NCI-H2029 treated with DMSO at 0.1 percent for 48 hours (cell line): ENCODE results near the gene PTPRN2.
"Not testable (repeated sequence)": the region's sequence is repeated elsewhere in the genome, so short reads cannot be mapped to it uniquely, and the experiment has no call there.

Experiments used
- DNase-seq: peaks from one replicate; lab custom pipeline; 2025; lab: John Stamatoyannopoulos, UW

PTPRN2 gene

DNA sequence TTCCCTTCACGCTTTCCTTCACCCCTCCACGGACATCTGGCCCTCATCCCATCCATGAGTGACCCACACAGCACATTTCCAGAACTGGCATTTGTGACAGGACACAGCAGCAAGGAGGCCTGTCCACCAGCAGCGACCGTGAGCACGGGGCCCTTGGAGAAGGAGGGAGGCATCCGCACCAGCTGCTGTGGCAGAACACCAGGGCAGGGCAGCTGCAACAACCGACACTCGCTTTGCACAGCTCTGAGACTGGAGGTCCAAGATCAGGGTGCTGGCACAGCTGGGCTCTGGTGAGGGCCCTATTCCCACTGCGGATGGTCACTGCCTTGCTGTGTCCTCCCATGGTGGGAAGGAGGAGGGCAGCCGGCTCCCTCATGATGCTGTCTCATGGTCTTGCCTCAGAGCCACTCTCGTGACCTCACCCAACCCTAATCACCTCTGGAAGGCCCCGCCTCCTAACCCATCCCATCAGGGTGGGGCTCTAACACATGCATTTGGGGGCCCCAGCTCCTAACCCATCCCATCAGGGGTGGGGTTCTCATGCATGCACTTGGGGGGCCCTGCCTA lies 36.7 kb downstream of the PTPRN2 start:
- no peak for DNase-seq

DNA sequence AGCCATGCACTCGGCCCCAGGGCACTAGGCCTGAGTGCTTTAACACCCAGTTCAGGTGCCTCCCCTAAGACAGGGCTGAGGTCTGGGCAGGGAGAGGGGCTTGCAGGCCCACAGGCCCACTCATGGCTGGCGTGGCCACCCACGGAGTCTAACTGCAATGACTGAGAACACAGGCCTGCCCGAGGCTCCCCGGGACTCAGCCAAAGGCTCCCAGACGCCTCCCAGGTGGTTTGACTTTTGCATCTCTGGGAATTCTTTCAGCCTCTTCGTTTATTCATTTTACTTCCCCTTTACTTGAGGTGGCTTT lies 37.3 kb downstream of the PTPRN2 start:
- DNase-seq = no peak

DNA sequence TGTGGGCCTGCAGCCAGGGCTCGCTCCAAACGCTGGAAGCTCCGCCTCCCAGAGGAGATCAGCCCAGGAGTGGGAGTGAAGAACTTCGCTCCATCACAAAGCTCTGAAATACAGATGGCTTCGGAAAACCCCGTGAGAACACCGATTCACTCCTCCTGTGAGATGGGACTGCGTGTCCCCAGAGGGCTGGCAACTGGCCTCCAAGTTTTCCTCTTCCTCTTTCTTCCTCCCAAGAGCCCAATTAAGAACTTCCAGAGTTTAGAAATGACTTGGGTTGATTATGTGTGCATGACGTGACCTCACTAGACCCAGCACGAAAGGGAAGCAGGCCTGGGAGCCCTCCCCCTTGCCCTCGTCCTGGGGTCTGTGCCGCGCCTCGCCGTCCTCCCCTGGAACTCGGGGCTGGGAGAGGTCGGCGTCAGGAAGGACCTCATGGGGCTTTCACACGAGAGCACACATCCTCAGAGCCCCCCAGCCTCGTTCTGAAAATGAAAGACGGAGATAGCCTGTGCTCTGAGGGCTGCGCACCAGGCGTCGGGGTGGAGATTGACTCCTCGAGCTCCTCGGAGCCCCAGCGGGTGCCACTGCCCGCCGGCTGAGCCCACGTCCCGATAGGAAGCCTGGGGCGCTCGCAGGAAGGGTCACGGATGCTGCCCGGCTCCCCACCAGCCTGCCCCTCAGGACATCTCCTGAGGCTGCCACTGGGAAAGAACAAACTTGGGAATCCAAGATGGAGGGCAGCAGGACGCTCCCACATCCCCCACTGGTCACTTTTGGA lies 37.8 kb downstream of the PTPRN2 start:
- peak; percentile 39 for DNase-seq

DNA sequence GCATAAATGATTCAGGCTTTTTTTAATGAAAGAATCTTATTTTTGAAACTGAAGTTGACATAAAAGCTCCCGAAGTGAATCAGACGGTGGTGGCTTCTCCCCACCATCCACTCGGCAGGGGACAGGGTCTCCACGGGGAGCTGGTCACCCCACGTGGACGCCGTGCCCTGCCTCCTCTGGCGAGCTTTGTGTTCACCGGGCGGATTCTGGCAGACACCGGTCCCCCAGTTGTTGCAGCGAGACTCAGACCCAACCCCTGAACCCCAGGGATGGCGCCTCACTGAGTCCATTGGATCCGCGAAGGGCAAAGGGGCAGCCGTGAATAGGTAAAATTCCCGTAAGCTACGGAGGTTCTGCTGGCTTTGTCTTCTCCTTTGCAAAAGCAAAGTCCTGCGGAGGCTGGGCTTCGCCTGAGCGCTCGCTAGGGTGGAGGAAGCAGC lies 38.4 kb downstream of the PTPRN2 start:
- DNase-seq = no peak

DNA sequence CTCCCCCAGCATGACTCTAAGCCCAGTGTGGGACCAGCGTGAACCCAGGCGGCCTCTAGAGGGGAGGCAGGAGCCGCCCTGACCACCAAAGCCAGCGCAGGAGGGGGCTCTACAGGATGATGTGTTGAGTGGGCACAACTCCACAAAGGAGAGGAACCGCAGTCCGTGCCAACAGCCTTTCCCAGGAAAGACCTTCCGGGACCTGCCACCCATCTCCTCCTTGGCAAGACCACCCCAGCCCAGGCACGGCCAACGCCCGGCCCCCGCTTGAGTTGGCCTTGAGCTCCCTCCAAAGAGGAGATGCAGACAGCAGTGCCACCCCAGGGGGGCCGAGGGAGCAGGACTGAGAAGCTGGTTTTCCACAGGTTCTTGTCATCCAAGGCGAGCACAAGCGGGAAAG lies 38.9 kb downstream of the PTPRN2 start:
- DNase-seq = no peak

DNA sequence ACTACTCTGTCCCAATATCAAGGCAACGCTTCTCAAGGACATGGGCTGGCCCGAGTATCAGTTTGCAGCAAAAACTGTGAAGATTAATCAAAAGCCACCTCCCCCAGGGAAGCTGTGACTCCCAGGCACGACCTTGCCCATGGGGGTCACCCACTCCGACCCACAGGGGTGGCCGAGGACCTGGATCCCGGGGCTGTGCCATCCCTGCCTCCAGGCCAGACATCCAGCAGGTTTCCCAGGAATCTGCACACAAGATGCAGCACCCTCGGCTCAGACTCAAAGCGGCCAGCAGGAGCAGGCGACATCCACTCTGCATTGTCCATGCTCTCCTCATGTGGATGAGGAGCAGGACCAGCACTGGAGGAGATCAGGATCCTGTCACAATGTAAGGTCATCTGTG lies 39.8 kb downstream of the PTPRN2 start:
- no peak for DNase-seq

DNA sequence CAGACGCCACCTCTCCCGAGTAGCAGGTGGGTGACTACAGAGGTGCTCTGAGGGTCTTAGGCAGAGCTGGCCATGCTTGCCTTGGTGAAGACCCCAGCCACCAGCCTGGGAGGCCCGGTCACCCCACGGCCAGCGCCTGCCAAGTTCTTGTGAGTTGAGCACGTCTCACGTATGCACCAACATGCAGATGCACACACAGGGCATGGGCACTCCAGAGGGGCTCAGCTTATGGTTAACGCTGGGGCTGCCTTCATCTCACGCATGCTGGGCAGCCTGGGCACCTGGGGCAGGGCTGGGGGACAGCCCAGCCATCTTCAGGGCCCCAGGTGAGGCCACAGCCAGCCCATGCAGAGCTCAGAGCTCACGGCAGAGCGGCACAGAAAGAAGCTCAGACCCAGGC lies 41.0 kb downstream of the PTPRN2 start:
- no peak for DNase-seq

DNA sequence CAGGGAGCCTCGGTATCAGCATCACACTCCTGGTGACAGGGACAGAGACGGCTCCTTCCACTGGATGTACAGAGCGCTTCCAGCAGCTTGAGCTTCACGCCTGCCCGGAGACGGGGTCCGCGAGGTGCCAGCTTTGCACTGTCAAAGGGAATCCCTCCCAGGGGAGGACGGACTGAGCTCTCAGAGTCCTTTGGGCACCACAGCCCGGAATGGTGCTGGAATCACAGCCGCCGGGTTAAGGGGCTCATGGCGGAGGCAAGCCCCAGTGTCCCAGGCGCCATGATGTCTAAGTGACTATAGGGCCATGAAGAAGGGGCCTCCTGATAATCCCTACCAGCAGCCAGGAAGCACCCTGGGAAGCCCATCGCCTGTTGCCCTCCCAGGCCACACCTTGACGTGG lies 41.4 kb downstream of the PTPRN2 start:
- no peak for DNase-seq

DNA sequence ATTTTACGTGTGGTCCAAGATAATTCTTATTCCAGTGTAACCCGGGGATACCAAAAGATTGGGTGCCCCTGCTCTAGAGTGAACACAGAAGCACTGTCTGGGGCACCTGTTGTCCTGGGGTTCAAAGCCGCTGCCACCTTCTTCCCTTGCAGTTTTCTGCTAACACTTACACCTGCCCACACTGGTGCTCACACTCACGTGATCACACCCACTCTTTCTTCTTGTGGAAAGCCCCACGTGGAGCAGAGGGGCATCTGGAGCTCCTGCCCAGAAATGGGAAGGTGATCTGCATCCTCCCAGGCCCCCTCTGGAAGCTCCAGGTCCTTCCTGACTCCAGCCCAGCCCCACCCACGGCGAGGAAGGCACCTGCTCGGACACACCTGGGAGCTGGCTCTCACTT lies 42.9 kb downstream of the PTPRN2 start:
- DNase-seq = no peak

DNA sequence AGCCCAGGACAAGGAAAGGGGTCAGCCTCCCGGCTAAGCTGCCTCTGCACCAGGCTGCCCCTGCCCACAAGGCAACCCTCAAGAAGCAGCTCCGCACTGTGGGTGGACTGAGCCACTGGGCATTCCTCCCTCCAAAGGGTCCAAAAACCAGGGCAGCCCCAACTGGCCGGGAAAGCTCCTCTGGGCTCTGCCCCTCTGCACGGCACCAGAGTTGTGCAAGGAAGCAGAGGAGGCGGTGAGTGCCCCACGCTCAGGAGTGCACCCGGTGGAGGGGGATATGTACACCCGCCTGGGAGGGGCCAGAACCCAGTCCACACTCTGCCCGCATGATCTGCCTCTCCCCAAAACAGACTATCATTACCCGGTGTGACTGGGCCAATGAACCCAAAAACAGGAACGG lies 43.8 kb downstream of the PTPRN2 start:
- DNase-seq = no peak

DNA sequence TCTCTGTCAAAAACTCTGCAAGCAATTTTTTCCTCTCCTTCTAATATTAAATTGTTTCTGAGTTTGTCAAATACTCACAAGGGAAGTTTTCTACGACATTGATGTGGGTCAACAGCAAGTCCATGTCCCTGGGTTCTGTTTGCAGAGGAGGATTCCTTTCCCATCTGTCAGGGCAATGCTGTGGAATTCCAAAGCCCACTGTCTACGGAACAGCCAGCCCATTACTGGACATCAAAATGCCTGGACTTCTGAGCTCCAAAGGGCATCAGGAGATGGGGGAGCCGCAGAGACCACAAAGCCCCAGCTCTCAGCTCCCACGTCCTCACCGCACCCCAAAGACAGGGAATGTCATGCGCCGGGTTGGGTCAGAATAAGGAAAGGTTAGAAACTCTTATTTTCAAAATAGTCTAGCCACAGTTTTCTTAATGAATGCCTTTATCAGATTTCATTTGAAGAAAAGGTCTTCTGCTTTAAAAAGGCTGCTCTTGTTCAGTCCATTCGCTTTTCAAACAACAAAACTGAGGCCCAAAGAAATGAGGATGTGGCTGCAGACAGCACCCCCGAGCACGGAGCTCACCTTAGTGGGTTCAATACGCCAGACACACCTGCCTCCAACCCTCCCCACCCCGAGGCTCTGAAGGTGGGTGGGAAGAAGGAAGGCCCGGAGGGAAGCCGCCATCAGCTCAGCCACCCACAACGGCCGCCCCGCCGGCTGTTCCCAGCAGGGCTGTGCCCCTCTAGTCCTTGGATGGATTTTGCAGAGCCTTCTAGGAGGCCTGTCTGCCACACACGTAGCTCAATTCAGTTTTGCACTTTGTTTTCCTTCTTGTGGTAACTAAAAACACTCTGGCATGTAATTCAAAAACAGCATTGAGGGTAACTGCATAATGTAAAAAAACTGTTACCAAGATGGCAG lies 44.7 kb downstream of the PTPRN2 start:
- no peak for DNase-seq

DNA sequence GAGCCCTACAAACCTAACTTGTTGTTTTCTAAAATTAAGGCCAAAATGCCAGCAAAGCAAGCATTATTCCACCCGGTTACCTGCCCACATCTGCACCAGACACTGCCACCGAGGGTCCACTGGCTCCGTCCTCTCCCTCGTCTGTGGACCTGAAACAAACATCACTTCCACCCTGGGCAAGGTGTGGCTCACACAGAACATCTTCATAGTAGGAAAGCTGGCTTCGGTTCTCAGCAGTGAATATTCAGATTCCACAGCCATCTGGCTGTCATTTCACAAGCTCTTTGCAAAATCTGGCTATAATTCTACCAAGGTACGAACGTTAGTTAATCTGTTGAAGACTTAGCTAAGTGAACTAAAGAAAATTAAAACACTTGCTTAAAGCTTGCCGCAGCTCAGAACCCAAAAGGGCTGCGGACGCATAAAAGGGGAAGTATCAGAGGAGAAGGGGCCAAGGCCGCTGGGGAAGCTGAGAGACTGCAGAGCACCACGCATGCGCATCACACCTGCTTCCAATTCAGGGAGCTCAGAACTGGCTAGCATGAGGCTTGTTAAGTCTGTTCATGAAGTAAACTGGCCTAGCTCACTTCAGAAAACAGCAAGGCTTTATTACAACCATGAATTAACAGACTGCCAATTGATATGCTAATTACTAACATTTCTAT lies 46.1 kb downstream of the PTPRN2 start:
- DNase-seq = no peak

DNA sequence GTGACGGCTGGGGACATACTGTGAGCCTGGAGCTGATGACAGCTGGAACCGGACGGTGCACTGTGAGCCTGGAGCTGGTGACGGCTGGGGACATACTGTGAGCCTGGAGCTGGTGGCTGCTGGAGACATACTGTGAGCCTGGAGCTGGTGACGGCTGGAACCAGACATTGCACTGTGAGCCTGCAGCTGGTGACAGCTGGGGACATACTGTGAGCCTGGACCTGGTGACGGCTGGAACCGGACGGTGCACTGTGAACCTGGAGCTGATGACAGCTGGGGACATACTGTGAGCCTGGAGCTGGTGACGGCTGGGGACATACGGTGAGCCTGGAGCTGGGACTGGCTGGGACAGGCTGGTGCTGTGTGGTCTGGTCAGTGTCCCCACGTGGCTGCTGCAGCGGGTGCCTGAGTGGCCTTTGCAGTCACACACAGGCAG lies 47.9 kb downstream of the PTPRN2 start:
- no peak for DNase-seq

DNA sequence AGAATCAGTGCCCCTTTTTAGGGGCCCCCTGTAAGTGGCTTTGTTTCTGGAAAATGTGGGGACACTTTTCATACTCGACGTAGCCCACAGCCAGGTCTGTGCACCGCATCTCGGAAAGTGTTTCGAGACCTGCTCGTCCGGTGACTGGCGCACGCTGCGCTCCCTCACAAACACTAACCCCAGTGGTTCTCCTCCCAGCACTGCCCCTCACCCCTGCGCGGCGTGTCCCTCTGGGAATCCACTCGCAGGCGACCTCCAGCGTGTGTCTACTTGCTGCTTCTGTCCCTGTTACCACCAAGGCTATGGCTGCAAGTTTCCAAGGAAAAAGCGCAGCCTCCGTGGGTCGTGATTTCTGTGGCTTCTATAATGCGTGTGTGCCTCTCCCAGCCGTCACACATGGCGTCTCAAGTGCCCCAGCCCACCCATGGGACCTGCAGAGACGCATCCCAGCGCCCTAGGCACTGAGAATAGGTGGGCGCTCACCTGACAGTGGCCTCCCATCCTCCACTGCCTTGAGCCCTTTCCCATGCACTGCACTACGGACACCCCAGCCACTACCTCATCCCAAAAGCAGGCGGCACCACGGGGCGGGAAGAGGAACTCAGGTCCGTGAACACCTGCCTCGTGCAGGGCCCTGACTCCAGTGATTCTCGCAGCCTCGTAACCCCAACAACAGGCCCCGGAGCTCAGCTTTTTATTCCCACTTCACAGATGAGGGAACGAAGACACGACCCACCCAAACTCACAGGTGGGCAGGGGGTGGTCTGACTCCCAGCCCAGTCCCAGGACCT lies 49.3 kb downstream of the PTPRN2 start:
- no peak for DNase-seq

DNA sequence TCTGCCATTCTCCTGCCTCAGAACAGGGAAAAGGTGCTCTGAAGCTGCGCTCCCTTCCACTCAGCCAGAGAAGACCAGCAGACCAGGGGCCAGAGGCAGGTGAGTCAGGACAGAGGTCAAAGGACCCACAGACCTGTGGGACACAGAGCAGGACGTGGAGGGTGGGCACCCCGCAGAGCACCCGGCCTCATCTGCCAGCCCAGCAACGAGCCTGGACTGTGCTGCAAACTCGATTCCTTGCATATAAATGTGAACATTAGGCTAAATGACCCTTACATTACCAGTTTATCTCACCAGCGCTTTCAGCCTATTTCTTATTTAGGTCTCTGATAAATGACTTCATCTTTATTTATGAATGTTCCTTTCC lies 50.1 kb downstream of the PTPRN2 start:
- no peak for DNase-seq

DNA sequence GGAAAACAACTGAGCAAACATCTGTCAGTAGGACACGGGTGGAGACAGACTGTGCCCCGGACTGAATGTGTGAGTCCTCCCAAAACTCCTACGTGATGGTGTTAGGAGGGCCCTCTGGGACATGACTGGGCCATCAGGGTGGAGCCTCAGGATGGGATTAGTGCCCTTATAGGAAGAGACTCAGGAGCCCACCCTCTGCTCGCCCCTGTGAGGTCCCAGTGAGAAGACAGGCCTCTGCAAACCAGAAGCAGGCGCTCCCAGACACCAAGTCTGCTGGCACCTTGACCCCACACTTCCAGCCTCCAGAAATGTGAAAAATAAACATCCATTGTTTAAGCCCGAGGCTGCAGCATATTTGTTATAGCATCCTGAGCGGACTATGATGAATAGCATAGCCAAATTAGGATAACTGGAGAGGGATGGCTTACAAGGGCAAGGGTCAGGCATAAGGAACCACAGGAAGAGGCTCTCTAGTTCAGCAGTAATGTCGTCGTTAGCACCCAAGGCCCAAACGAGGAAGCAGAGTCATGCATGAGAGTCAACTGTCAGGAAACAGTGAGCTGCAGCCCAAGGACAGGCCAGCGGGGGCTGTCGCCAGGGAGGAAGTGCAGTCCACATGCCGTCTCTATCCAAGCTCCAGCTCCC lies 50.6 kb downstream of the PTPRN2 start:
- no peak for DNase-seq

DNA sequence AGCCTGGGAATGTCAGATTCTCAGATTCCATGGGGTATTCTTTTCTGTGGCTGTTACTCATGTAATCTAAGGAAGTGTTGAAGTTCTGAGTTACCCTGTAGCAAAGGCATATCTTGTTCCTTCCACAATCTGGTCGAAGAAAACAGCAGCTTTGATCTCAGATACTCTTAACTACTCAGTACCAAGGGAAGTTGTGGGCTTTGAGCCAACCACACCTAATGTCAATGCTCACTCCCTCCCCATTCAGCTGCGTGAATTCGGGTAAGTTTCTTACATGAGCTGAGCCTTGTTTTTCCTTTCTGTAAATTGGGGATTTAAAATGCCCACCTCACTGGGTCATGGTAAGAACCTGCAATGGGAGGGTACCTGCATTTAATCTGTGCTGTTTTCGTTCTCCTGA lies 52.5 kb downstream of the PTPRN2 start:
- no peak for DNase-seq

DNA sequence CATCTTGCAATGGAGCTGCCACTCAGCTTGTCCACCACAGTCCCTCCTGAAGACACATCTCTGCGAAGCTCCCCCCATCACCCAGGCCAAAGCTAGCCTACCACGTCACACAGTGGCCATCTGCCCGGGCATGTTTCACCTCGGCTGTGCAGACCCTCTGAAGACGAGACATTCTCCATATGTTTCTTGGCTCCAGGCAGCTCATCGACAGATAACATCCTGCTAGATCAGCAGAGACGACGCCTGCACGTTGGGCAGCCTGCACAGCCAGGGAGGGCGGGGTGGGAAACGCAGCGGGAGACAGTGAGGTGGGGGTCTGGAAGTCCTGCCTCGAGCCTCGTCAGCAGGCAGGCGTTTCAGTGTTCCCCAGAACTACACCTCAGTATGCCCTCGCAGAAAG lies 53.0 kb downstream of the PTPRN2 start:
- DNase-seq = no peak

DNA sequence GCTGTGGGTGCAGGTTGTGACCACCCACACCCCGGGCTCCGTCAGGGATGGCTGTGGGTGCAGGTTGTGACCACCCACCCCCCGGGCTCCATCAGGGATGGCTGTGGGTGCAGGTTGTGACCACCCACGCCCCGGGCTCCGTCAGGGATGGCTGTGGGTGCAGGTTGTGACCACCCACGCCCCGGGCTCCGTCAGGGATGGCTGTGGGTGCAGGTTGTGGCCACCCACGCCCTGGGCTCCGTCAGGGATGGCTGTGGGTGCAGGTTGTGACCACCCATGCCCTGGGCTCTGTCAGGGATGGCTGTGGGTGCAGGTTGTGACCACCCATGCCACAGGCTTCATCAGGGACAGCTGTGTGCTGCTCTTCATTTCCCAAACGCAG lies 53.5 kb downstream of the PTPRN2 start:
- DNase-seq = not testable (repeated sequence)

DNA sequence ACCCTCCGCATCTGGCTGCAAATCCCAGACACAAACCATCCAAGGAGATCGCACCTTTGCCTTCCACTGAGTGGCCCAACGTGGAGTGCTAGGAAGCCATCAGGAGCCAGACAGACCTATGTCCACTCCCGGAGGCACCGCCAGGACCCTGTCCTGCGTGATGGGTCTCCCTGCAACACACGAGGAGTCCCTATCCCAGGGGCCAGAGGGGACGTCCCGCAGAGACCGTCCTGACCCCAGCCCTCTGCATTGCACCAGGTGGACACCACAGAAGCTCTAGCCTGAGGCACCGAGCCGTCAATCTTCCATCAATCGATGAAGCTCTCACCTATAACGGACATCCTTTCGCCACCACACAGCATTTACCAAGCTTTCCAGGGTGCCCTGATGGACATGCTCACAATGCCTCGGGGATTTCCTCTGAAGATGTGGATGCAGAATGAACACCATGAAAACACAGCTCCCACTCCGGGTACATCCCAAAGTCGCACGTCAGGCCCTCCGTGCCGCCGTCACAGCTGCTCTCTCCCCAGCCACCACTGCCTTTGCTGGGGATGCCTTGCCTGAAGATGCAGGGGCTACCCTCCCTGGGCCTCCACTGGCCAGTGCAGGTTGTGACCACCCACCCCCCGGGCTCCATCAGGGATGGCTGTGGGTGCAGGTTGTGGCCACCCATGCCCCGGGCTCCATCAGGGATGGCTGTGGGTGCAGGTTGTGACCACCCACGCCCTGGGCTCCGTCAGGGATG lies 54.1 kb downstream of the PTPRN2 start:
- no peak for DNase-seq
